Brain microvascular endothelial cell (primary cell): ENCODE measurements around the gene MVP.

Experiments used
- DNase-seq: peaks from one replicate; pipeline ENCODE4 v3.0.0-alpha.2; 2020
- H3K27ac ChIP-seq: fragments of 250-450 bp; sonication (Bioruptor Pico); 2 replicates; pipeline ENCODE4 v1.5.1; 2020; ENCODE audit warnings: mild to moderate bottlenecking, moderate library complexity
- H3K27me3 ChIP-seq: fragments of 250-450 bp; sonication (Bioruptor Pico); replicated peaks from 2 replicates; pipeline ENCODE4 v1.5.1; 2020; ENCODE audit warnings: mild to moderate bottlenecking
- H3K36me3 ChIP-seq: fragments of 250-450 bp; sonication (Bioruptor Pico); replicated peaks from 2 replicates; pipeline ENCODE4 v1.5.1; 2020; ENCODE audit warnings: mild to moderate bottlenecking
- H3K4me3 ChIP-seq: 2 replicates; pipeline ENCODE4 v1.5.1; 2011; ENCODE audit warnings: low read depth, mild to moderate bottlenecking, control low read depth, low read length, moderate library complexity
- CTCF ChIP-seq: IDR thresholded peaks from 2 replicates; pipeline ENCODE4 v1.5.1; 2011; ENCODE audit warnings: low read depth, mild to moderate bottlenecking, moderate library complexity, low read length, control low read depth, inconsistent platforms; ENCODE audit errors: missing control alignments
- in situ Hi-C: cut with HindIII; loops from 2 replicates; pipeline ENCODE4 v1.10.0; 2017; ENCODE audit warnings: low sequenced_read_pairs, low pct_ligation_motif_present

The MVP gene

DNA sequence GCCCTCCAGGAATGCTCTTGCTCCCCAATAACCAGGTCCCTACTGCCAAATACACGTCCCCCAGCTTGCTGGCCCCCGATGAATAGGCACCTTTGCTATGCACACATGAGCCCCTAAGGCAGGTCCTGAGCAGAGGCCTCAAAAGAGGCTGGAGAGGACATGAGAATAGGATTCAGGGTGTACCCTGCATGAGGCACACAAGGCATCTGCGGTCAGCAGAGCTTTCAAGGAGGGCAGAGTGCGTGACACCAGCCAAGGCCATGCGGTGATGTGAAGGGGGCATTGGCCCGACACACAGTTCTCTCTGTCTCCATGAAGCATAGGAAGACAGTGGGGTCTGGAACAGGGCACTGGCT lies 72.2 kb downstream of the MVP start:
- no peak for TF ChIP-seq CTCF

DNA sequence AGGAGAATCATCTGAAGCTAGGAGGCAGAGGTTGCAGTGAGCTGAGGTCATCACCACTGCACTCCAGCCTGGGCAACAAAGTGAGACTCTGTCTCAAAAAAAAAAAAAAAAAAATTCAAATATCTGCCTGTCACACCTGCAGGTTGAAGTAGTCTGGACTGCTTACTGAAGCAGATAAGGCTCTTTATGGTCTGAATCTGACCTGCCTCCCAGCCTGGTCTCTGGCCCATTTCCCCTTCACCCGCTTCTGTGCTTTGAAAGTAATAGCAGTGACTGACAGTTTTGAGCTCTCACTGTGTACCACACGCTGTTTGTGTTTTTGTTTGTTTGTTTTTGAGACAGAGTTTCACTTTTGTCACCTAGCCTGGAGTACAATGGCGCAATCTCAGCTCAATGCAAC lies 73.3 kb downstream of the MVP start:
- in situ Hi-C loops = no loop called here
- H3K4me3 ChIP-seq = no peak overlapping the region
- no peak for TF ChIP-seq CTCF
- no peak for DNase-seq
- H3K27me3 ChIP-seq = peaks cover 3% of the 10 kb centered on the region
- no peak overlapping the region for H3K27ac ChIP-seq
- H3K36me3 ChIP-seq = no peaks in the 10 kb centered on the region

More for the DNA sequence above, 72.2 kb downstream of the MVP start:
- Histone ChIP-seq H3K36me3 (no peaks in the 10 kb centered on the region), H3K27me3 (no peaks in the 10 kb centered on the region), H3K27ac (no peak overlapping the region), H3K4me3 (no peak overlapping the region)
- in situ Hi-C loops = no loop called here
- no peak for DNase-seq

GRCh38 chr16:29894352-29894751 lies 74.1 kb downstream of the MVP start:
- Histone ChIP-seq H3K36me3 (no peaks in the 10 kb centered on the region), H3K4me3 (no peak overlapping the region), H3K27ac (no peak overlapping the region), H3K27me3 (peaks cover 3% of the 10 kb centered on the region)
- in situ Hi-C loops = no loop called here
- DNase-seq = no peak
- TF ChIP-seq CTCF = no peak

GRCh38 chr16:29896841-29897240 lies 76.6 kb downstream of the MVP start:
- in situ Hi-C loops = no loop called here
- no peak for DNase-seq
- H3K27me3 ChIP-seq = peaks cover 3% of the 10 kb centered on the region
- no peak for TF ChIP-seq CTCF
- H3K36me3 ChIP-seq = no peaks in the 10 kb centered on the region
- no peak overlapping the region for H3K27ac ChIP-seq
- no peak overlapping the region for H3K4me3 ChIP-seq

DNA sequence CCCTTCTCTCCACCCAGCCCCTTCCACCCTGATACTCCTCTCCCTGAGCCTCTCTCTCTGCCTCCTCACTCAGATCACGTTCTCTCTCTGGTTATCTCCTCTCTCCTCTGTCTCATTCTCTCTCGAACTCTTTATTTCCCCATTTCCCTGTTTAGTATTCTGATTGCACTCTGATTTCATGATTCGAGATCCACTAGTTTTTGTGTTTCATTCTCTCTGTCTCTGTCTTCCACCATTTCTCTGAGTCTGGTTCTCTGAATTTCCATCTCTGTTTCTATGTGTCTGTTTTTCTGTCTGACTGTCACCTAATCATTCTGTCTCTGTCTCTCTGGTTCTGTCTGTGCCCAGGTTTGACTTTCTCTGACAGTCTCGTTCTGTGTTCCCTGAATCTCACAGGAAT lies 77.1 kb downstream of the MVP start:
- in situ Hi-C loops = no loop called here
- Histone ChIP-seq H3K4me3 (no peak overlapping the region), H3K27me3 (peaks cover 3% of the 10 kb centered on the region), H3K36me3 (no peaks in the 10 kb centered on the region), H3K27ac (no peak overlapping the region)
- TF ChIP-seq CTCF = no peak
- DNase-seq = no peak
